Activated T-helper 17 cell treated with anti-CD3 and anti-CD28 coated beads, Interleukin-2, amount 50 U/mL, for 72 hours (primary cell): Measurements from ENCODE around the gene ASNS. TPM values are rescaled to one million over a fixed set of nuclear protein-coding genes. Genes with fewer than 3 reads are reported as not detected.

Source experiments
- total RNA-seq, 2 donors: library from RNA; stranded (reverse); gene quantifications; one replicate each; pipeline ENCODE4 v1.2.3, GENCODE V29; 2022

Gene ASNS
- total RNA-seq, 2 donors from 2014 or later = 61.5 to 88.5 TPM

Other genes starting within 250 kb of the ASNS start
- gene TAC1, start 140.3 kb downstream of the ASNS start, total RNA-seq = not detected
- gene OCM2, start 117.8 kb upstream of the ASNS start, total RNA-seq = not detected
- gene LMTK2, start 234.5 kb upstream of the ASNS start, total RNA-seq = 10 to 100 TPM in 1 of 2 donors, 1 to 10 TPM in 1; 8.6 to 15.8 TPM